Measurements from ENCODE around the gene VIPR1.

The VIPR1 gene

GRCh38 chr3:42478830-42479229 is 23.6 kb upstream of the VIPR1 start:
- no peak for TF ChIP-seq EZH2phosphoT487 (conservative IDR thresholded peaks at IDR 0.05; ENCODE audit: low read length)
- TF ChIP-seq CTCF (IDR thresholded peaks at IDR 0.05; ENCODE audit: insufficient read depth, low read length, poor library complexity, severe bottlenecking): no peak

GRCh38 chr3:42486814-42487565 is 15.5 kb upstream of the VIPR1 start:
- Histone ChIP-seq H3K27me3 (ENCODE audit: low read length) (no peaks in the 10 kb centered on the region), H3K9ac (ENCODE audit: low read length) (no peak overlapping the region), H3F3A (ENCODE audit: insufficient read depth) (no peaks in the 10 kb centered on the region), H3K9me3 (ENCODE audit: insufficient read depth, low read length) (no peaks in the 10 kb centered on the region), H3K27ac (ENCODE audit: low read depth, low read length) (no peak overlapping the region), H3K36me3 (ENCODE audit: low read length) (no peaks in the 10 kb centered on the region), H3K4me3 (ENCODE audit: insufficient read depth, low read length, poor library complexity, severe bottlenecking) (no peak overlapping the region), H2AFZ (ENCODE audit: low read depth, low read length, severe bottlenecking) (no peak overlapping the region), H3K79me2 (ENCODE audit: insufficient read depth, low read length) (no peaks in the 10 kb centered on the region), H3K4me2 (ENCODE audit: low read depth, low read length, poor library complexity, severe bottlenecking) (no peak overlapping the region), H3K9me2 (replicated peaks; ENCODE audit: insufficient read depth, low read length) (no peaks in the 10 kb centered on the region), H4K20me1 (ENCODE audit: low read depth, low read length) (no peaks in the 10 kb centered on the region)
- no peak for TF ChIP-seq EZH2phosphoT487 (conservative IDR thresholded peaks at IDR 0.05; ENCODE audit: low read length)
- TF ChIP-seq CTCF (IDR thresholded peaks at IDR 0.05; ENCODE audit: insufficient read depth, low read length, poor library complexity, severe bottlenecking): no peak

More at GRCh38 chr3:42478830-42479229, 23.6 kb upstream of the VIPR1 start:
- Histone ChIP-seq H3F3A (ENCODE audit: insufficient read depth) (no peaks in the 10 kb centered on the region), H3K79me2 (ENCODE audit: insufficient read depth, low read length) (no peaks in the 10 kb centered on the region), H3K9me3 (ENCODE audit: insufficient read depth, low read length) (no peaks in the 10 kb centered on the region; the same call in 1 of the 2 replicates), H3K4me3 (ENCODE audit: insufficient read depth, low read length, poor library complexity, severe bottlenecking) (no peak overlapping the region), H3K9ac (ENCODE audit: low read length) (no peak overlapping the region), H3K27me3 (ENCODE audit: low read length) (no peaks in the 10 kb centered on the region), H4K20me1 (ENCODE audit: low read depth, low read length) (no peaks in the 10 kb centered on the region), H3K9me2 (replicated peaks; ENCODE audit: insufficient read depth, low read length) (no peaks in the 10 kb centered on the region), H3K36me3 (ENCODE audit: low read length) (no peaks in the 10 kb centered on the region), H3K27ac (ENCODE audit: low read depth, low read length) (no peak overlapping the region), H2AFZ (ENCODE audit: low read depth, low read length, severe bottlenecking) (no peak overlapping the region), H3K4me2 (ENCODE audit: low read depth, low read length, poor library complexity, severe bottlenecking) (no peak overlapping the region)

DNA sequence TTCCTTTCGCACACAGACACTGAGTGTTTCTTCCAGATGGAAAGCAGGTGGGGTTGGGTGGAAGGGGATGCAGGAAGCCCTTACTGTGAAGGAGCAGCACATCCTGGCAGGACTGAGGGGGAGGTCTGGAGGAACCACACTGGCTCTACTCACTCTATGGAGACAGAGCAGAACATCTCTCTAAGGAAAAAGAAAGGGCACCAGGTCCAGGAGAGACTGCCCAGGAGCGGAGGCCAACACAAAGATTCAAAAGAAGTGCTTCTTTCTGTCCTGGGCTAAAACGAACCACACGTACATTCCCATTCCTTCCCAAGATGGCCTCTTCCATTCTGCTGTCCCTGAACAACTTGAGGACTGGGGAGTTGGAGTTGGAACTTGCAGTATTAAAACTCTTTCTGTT is 13.8 kb upstream of the VIPR1 start:
- Histone ChIP-seq H3K4me3 (ENCODE audit: insufficient read depth, low read length, poor library complexity, severe bottlenecking) (no peak overlapping the region), H3F3A (ENCODE audit: insufficient read depth) (no peaks in the 10 kb centered on the region), H3K9me3 (ENCODE audit: insufficient read depth, low read length) (no peaks in the 10 kb centered on the region), H3K79me2 (ENCODE audit: insufficient read depth, low read length) (no peaks in the 10 kb centered on the region), H4K20me1 (ENCODE audit: low read depth, low read length) (no peaks in the 10 kb centered on the region), H3K27me3 (ENCODE audit: low read length) (no peaks in the 10 kb centered on the region), H2AFZ (ENCODE audit: low read depth, low read length, severe bottlenecking) (no peak overlapping the region), H3K9me2 (replicated peaks; ENCODE audit: insufficient read depth, low read length) (no peaks in the 10 kb centered on the region), H3K4me2 (ENCODE audit: low read depth, low read length, poor library complexity, severe bottlenecking) (no peak overlapping the region), H3K27ac (ENCODE audit: low read depth, low read length) (no peak overlapping the region), H3K9ac (ENCODE audit: low read length) (no peak overlapping the region), H3K36me3 (ENCODE audit: low read length) (no peaks in the 10 kb centered on the region)
- TF ChIP-seq EZH2phosphoT487 (conservative IDR thresholded peaks at IDR 0.05; ENCODE audit: low read length): no peak
- no peak for TF ChIP-seq CTCF (IDR thresholded peaks at IDR 0.05; ENCODE audit: insufficient read depth, low read length, poor library complexity, severe bottlenecking)

Data from SU-DHL-6 (cell line).